ENCODE data around the gene ARFIP1.
"Not testable (repeated sequence)": the region's sequence is repeated elsewhere in the genome, so short reads cannot be mapped to it uniquely, and the experiment has no call there.

The ARFIP1 gene

GRCh38 chr4:152894673-152895072, 114.9 kb downstream of the ARFIP1 start:
- H3K4ac ChIP-seq (ENCODE audit: low read length) = no peak overlapping the region
- H2BK120ac ChIP-seq (ENCODE audit: low read depth, low read length) = no peak overlapping the region
- no peak overlapping the region for H4K8ac ChIP-seq (ENCODE audit: low read depth, low read length)
- no peak overlapping the region for H2BK15ac ChIP-seq (ENCODE audit: low read length)
- peaks cover 0 to 30% of the 10 kb centered on the region in 2 donors for H3K36me3 ChIP-seq (replicated peaks in 1 of 2; ENCODE audit: control insufficient read depth in 2 of 2, insufficient read depth in 2 of 2, low read length in 2 of 2)
- no peak overlapping the region for H4K91ac ChIP-seq (ENCODE audit: low read depth, low read length, poor library complexity)
- H3K14ac ChIP-seq (ENCODE audit: low read length) = no peak overlapping the region
- no peak overlapping the region for H2BK5ac ChIP-seq (ENCODE audit: low read length)
- DNase-seq (ENCODE audit: low spot score) = no peak
- H3K4me2 ChIP-seq (ENCODE audit: insufficient read depth, low read length, poor library complexity, severe bottlenecking) = no peak overlapping the region
- no CpG with 5 or more reads among the region's 1 CpG for WGBS, 2 donors (ENCODE audit: extremely low coverage in 2 of 2, insufficient read length in 2 of 2, insufficient replicate concordance in 1 of 2)
- no peak overlapping the region for H2AK5ac ChIP-seq (ENCODE audit: low read depth, low read length)
- no peak overlapping the region for H3K9ac ChIP-seq (ENCODE audit: low read depth, low read length, poor library complexity)
- no peak overlapping the region for H3K4me3 ChIP-seq (ENCODE audit: low read length in 2 of 2)
- no peaks in the 10 kb centered on the region for H3K27me3 ChIP-seq (ENCODE audit: control insufficient read depth in 3 of 3, insufficient read depth in 3 of 3, low read depth in 1 of 3, low read length in 3 of 3)
- H2AFZ ChIP-seq (ENCODE audit: low read length) = no peak overlapping the region
- H3K18ac ChIP-seq (ENCODE audit: low read length) = no peak overlapping the region
- peaks cover 1% of the 10 kb centered on the region for H3K79me1 ChIP-seq (ENCODE audit: low read depth, low read length)
- no peaks in the 10 kb centered on the region for H3K9me3 ChIP-seq (replicated peaks in 1 of 2; ENCODE audit: control insufficient read depth in 2 of 2, insufficient read depth in 1 of 2, low read depth in 1 of 2, low read length in 2 of 2)
- H3K27ac ChIP-seq (replicated peaks; ENCODE audit: low read length) = no peak overlapping the region
- H3K23ac ChIP-seq (ENCODE audit: low read depth, low read length, poor library complexity) = no peak overlapping the region
- peaks cover 0 to 3% of the 10 kb centered on the region in 2 donors for H3K4me1 ChIP-seq (ENCODE audit: control insufficient read depth in 2 of 2, insufficient read depth in 1 of 2, low read depth in 1 of 2, low read length in 2 of 2)
- no peak overlapping the region for H2BK12ac ChIP-seq (ENCODE audit: low read length)

- no peak overlapping the region for H2AFZ ChIP-seq (ENCODE audit: low read length)
- no peak overlapping the region for H4K91ac ChIP-seq (ENCODE audit: low read depth, low read length, poor library complexity)
- no peaks in the 10 kb centered on the region for H3K9me3 ChIP-seq (replicated peaks in 1 of 2; ENCODE audit: control insufficient read depth in 2 of 2, insufficient read depth in 1 of 2, low read depth in 1 of 2, low read length in 2 of 2)
- no peak overlapping the region for H3K23ac ChIP-seq (ENCODE audit: low read depth, low read length, poor library complexity)
- H4K8ac ChIP-seq (ENCODE audit: low read depth, low read length) = no peak overlapping the region
- no peak overlapping the region for H3K14ac ChIP-seq (ENCODE audit: low read length)
- H3K36me3 ChIP-seq (replicated peaks in 1 of 2; ENCODE audit: control insufficient read depth in 2 of 2, insufficient read depth in 2 of 2, low read length in 2 of 2) = peaks cover 0 to 12% of the 10 kb centered on the region in 2 donors
- no peak overlapping the region for H3K4me2 ChIP-seq (ENCODE audit: insufficient read depth, low read length, poor library complexity, severe bottlenecking)
- H3K27me3 ChIP-seq (ENCODE audit: control insufficient read depth in 3 of 3, insufficient read depth in 3 of 3, low read depth in 1 of 3, low read length in 3 of 3) = no peaks in the 10 kb centered on the region
- no peak overlapping the region for H2BK5ac ChIP-seq (ENCODE audit: low read length)
- H3K4ac ChIP-seq (ENCODE audit: low read length) = no peak overlapping the region
- no peak overlapping the region for H3K9ac ChIP-seq (ENCODE audit: low read depth, low read length, poor library complexity)
- WGBS, 2 donors (ENCODE audit: extremely low coverage in 2 of 2, insufficient read length in 2 of 2, insufficient replicate concordance in 1 of 2) = no CpG with 5 or more reads among the region's 1 CpG
- H3K4me3 ChIP-seq (ENCODE audit: low read length in 2 of 2) = no peak overlapping the region
- H3K18ac ChIP-seq (ENCODE audit: low read length) = no peak overlapping the region
- H2AK5ac ChIP-seq (ENCODE audit: low read depth, low read length) = no peak overlapping the region
- H2BK120ac ChIP-seq (ENCODE audit: low read depth, low read length) = no peak overlapping the region
- H3K27ac ChIP-seq (replicated peaks; ENCODE audit: low read length) = no peak overlapping the region
- H2BK12ac ChIP-seq (ENCODE audit: low read length) = no peak overlapping the region
- peaks cover 0 to 2% of the 10 kb centered on the region in 2 donors for H3K4me1 ChIP-seq (ENCODE audit: control insufficient read depth in 2 of 2, insufficient read depth in 1 of 2, low read depth in 1 of 2, low read length in 2 of 2)
- DNase-seq (ENCODE audit: low spot score) = no peak
- H2BK15ac ChIP-seq (ENCODE audit: low read length) = no peak overlapping the region
- peaks cover 1% of the 10 kb centered on the region for H3K79me1 ChIP-seq (ENCODE audit: low read depth, low read length)
Measured at GRCh38 chr4:152896811-152897210, 117.1 kb downstream of the ARFIP1 start.

- not testable (repeated sequence) for H3K9ac ChIP-seq (ENCODE audit: low read depth, low read length, poor library complexity); H3K4ac ChIP-seq (ENCODE audit: low read length); H3K4me2 ChIP-seq (ENCODE audit: insufficient read depth, low read length, poor library complexity, severe bottlenecking); H2BK120ac ChIP-seq (ENCODE audit: low read depth, low read length); H2AK5ac ChIP-seq (ENCODE audit: low read depth, low read length); H2BK15ac ChIP-seq (ENCODE audit: low read length); H3K27me3 ChIP-seq (ENCODE audit: control insufficient read depth in 3 of 3, insufficient read depth in 3 of 3, low read depth in 1 of 3, low read length in 3 of 3); H3K18ac ChIP-seq (ENCODE audit: low read length); H2BK5ac ChIP-seq (ENCODE audit: low read length); H3K4me3 ChIP-seq (ENCODE audit: low read length in 2 of 2); H3K14ac ChIP-seq (ENCODE audit: low read length); DNase-seq (ENCODE audit: low spot score); H4K8ac ChIP-seq (ENCODE audit: low read depth, low read length); H3K36me3 ChIP-seq (replicated peaks in 1 of 2; ENCODE audit: control insufficient read depth in 2 of 2, insufficient read depth in 2 of 2, low read length in 2 of 2); H2AFZ ChIP-seq (ENCODE audit: low read length); H3K27ac ChIP-seq (replicated peaks; ENCODE audit: low read length); H3K79me1 ChIP-seq (ENCODE audit: low read depth, low read length); H4K91ac ChIP-seq (ENCODE audit: low read depth, low read length, poor library complexity); H2BK12ac ChIP-seq (ENCODE audit: low read length); H3K23ac ChIP-seq (ENCODE audit: low read depth, low read length, poor library complexity); H3K4me1 ChIP-seq (ENCODE audit: control insufficient read depth in 2 of 2, insufficient read depth in 1 of 2, low read depth in 1 of 2, low read length in 2 of 2); H3K9me3 ChIP-seq (replicated peaks in 1 of 2; ENCODE audit: control insufficient read depth in 2 of 2, insufficient read depth in 1 of 2, low read depth in 1 of 2, low read length in 2 of 2)
- no CpG with 5 or more reads among the region's 6 CpGs for WGBS, 2 donors (ENCODE audit: extremely low coverage in 2 of 2, insufficient read length in 2 of 2, insufficient replicate concordance in 1 of 2)
Measured at GRCh38 chr4:152898133-152898532, 118.4 kb downstream of the ARFIP1 start.

GRCh38 chr4:152898606-152899005, 118.9 kb downstream of the ARFIP1 start:
- H4K8ac ChIP-seq (ENCODE audit: low read depth, low read length) = no peak overlapping the region
- no peaks in the 10 kb centered on the region for H3K9me3 ChIP-seq (replicated peaks in 1 of 2; ENCODE audit: control insufficient read depth in 2 of 2, insufficient read depth in 1 of 2, low read depth in 1 of 2, low read length in 2 of 2)
- H3K27me3 ChIP-seq (ENCODE audit: control insufficient read depth in 3 of 3, insufficient read depth in 3 of 3, low read depth in 1 of 3, low read length in 3 of 3) = no peaks in the 10 kb centered on the region

More at GRCh38 chr4:152898606-152899005, 118.9 kb downstream of the ARFIP1 start:
- Histone ChIP-seq H4K91ac (ENCODE audit: low read depth, low read length, poor library complexity) (no peak overlapping the region), H2AFZ (ENCODE audit: low read length) (no peak overlapping the region), H3K79me1 (ENCODE audit: low read depth, low read length) (peaks cover 1% of the 10 kb centered on the region), H2BK12ac (ENCODE audit: low read length) (no peak overlapping the region), H3K4me2 (ENCODE audit: insufficient read depth, low read length, poor library complexity, severe bottlenecking) (no peak overlapping the region), H3K4ac (ENCODE audit: low read length) (no peak overlapping the region), H3K14ac (ENCODE audit: low read length) (no peak overlapping the region), H3K27ac (replicated peaks; ENCODE audit: low read length) (no peak overlapping the region), H2AK5ac (ENCODE audit: low read depth, low read length) (no peak overlapping the region), H3K4me1 (ENCODE audit: control insufficient read depth in 2 of 2, insufficient read depth in 1 of 2, low read depth in 1 of 2, low read length in 2 of 2) (no peaks in the 10 kb centered on the region), H2BK120ac (ENCODE audit: low read depth, low read length) (no peak overlapping the region), H2BK15ac (ENCODE audit: low read length) (no peak overlapping the region), H3K9ac (ENCODE audit: low read depth, low read length, poor library complexity) (no peak overlapping the region), H3K36me3 (replicated peaks in 1 of 2; ENCODE audit: control insufficient read depth in 2 of 2, insufficient read depth in 2 of 2, low read length in 2 of 2) (no peaks in the 10 kb centered on the region), H2BK5ac (ENCODE audit: low read length) (no peak overlapping the region), H3K23ac (ENCODE audit: low read depth, low read length, poor library complexity) (no peak overlapping the region), H3K18ac (ENCODE audit: low read length) (no peak overlapping the region), H3K4me3 (ENCODE audit: low read length in 2 of 2) (no peak overlapping the region)
- no peak for DNase-seq (ENCODE audit: low spot score)

Data from neuronal stem cell (in vitro differentiated cells).